ENCODE measurements around the gene GALNT15.

DNA sequence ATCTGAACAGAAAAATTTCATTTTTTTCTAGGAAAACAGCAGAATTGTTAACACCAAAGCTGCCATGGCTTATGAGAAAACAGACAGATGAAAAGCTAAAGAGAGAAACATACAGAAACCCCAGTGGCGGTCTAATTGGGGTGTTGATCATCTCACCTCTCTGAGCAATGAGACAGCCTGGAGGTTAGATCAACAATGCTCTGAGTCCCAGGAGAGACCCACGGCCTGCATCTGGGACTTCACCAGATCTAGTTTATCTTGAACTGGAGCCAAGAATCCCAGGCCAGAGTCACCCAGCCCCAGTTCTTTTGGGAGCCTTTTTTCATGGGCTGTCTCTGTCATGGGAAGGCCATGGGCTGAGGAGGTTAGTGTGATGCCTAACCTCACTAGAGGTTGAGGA is 3.5 kb upstream of the GALNT15 start:
- TF ChIP-seq, protein P1, sequence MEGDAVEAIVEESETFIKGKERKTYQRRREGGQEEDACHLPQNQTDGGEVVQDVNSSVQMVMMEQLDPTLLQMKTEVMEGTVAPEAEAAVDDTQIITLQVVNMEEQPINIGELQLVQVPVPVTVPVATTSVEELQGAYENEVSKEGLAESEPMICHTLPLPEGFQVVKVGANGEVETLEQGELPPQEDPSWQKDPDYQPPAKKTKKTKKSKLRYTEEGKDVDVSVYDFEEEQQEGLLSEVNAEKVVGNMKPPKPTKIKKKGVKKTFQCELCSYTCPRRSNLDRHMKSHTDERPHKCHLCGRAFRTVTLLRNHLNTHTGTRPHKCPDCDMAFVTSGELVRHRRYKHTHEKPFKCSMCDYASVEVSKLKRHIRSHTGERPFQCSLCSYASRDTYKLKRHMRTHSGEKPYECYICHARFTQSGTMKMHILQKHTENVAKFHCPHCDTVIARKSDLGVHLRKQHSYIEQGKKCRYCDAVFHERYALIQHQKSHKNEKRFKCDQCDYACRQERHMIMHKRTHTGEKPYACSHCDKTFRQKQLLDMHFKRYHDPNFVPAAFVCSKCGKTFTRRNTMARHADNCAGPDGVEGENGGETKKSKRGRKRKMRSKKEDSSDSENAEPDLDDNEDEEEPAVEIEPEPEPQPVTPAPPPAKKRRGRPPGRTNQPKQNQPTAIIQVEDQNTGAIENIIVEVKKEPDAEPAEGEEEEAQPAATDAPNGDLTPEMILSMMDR (IDR thresholded peaks at IDR 0.05), result no peak
- no peak for TF ChIP-seq POLR2A (IDR thresholded peaks at IDR 0.05)
